ENCODE results near the gene TSACC. TPM values are rescaled to one million over a fixed set of nuclear protein-coding genes. Genes with fewer than 3 reads are reported as not detected.
A peak's percentile ranks its signal among the peaks of the same experiment; 100 is the strongest.
"Not testable (repeated sequence)": the region's sequence is repeated elsewhere in the genome, so short reads cannot be mapped to it uniquely, and the experiment has no call there.

TSACC gene
- total and polyA plus RNA-seq, 4 donors, result 0.29 to 0.45 TPM; not detected in 2

DNA sequence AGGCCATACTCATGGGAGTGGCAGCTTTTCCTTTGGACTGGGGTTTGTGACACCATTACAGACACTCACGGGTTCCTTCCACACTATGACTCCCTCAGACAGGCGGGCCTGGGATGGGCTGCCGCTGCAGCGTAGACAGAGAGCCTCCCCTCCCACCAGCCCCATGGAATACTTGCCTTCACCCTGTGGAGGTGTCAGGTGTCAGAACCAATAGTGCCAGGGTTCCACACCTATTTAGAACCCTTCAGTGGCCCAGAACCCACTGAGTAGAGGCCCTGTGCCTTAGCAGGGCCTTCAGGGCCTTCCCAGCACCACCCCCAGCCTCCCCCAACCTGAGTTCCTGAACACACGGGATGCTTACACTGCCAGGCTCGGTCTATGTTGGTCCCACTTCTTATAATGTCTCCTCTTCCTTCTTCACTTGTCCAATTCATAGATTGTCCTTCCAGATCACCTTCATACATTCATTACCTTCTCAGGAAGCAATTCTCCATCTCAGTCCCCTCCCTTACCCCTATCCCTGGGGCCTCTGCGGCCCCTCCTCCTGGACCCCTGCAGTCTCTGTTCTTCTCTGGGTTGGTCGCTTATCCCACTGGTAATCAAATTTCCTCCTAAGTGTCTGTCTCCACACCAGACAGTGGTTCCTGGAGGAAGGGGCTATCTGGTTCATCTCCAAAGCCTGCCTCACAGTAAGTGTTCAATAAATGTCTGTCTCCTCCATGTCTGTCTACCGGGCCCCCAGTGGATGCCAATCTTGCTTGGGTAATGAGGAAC, 29.2 kb downstream of the TSACC start:
- no peak for ATAC-seq (ENCODE audit: insufficient read depth, low FRiP score)
- no peak overlapping the region for H3K4me3 ChIP-seq

DNA sequence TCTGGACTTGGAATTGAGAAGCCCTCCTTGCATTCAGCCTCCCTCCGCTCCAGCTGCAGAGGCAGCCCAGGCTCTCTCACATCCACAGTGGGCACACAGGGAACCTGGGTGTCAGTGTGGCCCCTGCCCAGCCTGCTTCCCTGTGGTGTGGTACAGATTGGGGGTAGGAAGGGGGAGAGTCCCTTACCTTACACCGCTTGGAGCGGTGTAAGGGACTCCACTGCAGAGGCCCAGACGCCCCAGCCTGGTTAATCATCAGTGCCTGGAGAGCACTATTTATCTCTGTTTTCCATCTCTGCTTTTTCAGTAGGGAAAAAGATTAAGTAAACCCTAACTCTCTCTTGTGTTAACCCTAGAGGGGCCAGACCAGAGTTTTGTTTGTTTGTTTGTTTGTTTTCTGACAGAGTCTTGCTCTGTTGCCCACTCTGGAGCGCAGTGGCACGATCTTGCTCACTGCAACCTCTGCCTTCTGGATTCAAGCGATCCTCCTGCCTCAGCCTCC, 29.9 kb downstream of the TSACC start:
- no peak overlapping the region for H3K9ac ChIP-seq (ENCODE audit: insufficient read depth in 1 of 2, low read length in 2 of 2)
- no peaks in the 10 kb centered on the region for H3K9me3 ChIP-seq (ENCODE audit: control insufficient read depth in 4 of 4, insufficient read depth in 3 of 4, low read length in 3 of 4)
- 85 to 89% methylated on average over 7 of the region's 7 CpGs for WGBS, 2 donors
- no peak overlapping the region for H3K27ac ChIP-seq (ENCODE audit: low read depth in 1 of 2, low read length in 1 of 2)
- DNase-seq (peak in 1 of 3 donors; percentile 58), ATAC-seq (ENCODE audit: insufficient read depth, low FRiP score) (no peak)
- H3K4me3 ChIP-seq, result no peak overlapping the region
- no peaks in the 10 kb centered on the region for H3K36me3 ChIP-seq (ENCODE audit: control insufficient read depth in 4 of 4, insufficient read depth in 4 of 4, low read length in 4 of 4)
- TF ChIP-seq, protein P1, sequence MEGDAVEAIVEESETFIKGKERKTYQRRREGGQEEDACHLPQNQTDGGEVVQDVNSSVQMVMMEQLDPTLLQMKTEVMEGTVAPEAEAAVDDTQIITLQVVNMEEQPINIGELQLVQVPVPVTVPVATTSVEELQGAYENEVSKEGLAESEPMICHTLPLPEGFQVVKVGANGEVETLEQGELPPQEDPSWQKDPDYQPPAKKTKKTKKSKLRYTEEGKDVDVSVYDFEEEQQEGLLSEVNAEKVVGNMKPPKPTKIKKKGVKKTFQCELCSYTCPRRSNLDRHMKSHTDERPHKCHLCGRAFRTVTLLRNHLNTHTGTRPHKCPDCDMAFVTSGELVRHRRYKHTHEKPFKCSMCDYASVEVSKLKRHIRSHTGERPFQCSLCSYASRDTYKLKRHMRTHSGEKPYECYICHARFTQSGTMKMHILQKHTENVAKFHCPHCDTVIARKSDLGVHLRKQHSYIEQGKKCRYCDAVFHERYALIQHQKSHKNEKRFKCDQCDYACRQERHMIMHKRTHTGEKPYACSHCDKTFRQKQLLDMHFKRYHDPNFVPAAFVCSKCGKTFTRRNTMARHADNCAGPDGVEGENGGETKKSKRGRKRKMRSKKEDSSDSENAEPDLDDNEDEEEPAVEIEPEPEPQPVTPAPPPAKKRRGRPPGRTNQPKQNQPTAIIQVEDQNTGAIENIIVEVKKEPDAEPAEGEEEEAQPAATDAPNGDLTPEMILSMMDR (IDR thresholded peaks at IDR 0.05; ENCODE audit: control extremely low read depth, extremely low read depth), result no peak
- peaks cover 0 to 5% (median 0%) of the 10 kb centered on the region in 3 donors for H3K27me3 ChIP-seq (ENCODE audit: control insufficient read depth in 3 of 3, insufficient read depth in 3 of 3, low read length in 2 of 3)
- H3K4me1 ChIP-seq (ENCODE audit: control insufficient read depth in 5 of 5, insufficient read depth in 5 of 5, low read length in 5 of 5), result peaks cover 0 to 19% (median 5%) of the 10 kb centered on the region in 5 donors

More for the DNA sequence above, 29.2 kb downstream of the TSACC start:
- WGBS, 2 donors, result 82 to 83% methylated on average over 9 of the region's 9 CpGs
- DNase-seq, result no peak
- H3K9me3 ChIP-seq (ENCODE audit: control insufficient read depth in 4 of 4, insufficient read depth in 3 of 4, low read length in 3 of 4), result no peaks in the 10 kb centered on the region
- H3K4me1 ChIP-seq (ENCODE audit: control insufficient read depth in 5 of 5, insufficient read depth in 5 of 5, low read length in 5 of 5), result peaks cover 0 to 19% (median 5%) of the 10 kb centered on the region in 5 donors
- no peak overlapping the region for H3K27ac ChIP-seq (ENCODE audit: low read depth in 1 of 2, low read length in 1 of 2)
- no peak overlapping the region for H3K9ac ChIP-seq (ENCODE audit: insufficient read depth in 1 of 2, low read length in 2 of 2)
- peaks cover 0 to 5% (median 0%) of the 10 kb centered on the region in 3 donors for H3K27me3 ChIP-seq (ENCODE audit: control insufficient read depth in 3 of 3, insufficient read depth in 3 of 3, low read length in 2 of 3)
- H3K36me3 ChIP-seq (ENCODE audit: control insufficient read depth in 4 of 4, insufficient read depth in 4 of 4, low read length in 4 of 4), result no peaks in the 10 kb centered on the region
- TF ChIP-seq, protein P1 (IDR thresholded peaks at IDR 0.05; ENCODE audit: control extremely low read depth, extremely low read depth), result no peak

- Histone ChIP-seq H3K27ac (ENCODE audit: low read depth in 1 of 2, low read length in 1 of 2) (no peak within 1 kb of the TSS), H3K9ac (ENCODE audit: insufficient read depth in 1 of 2, low read length in 2 of 2) (peak within 1 kb of the TSS in 1 of 2 donors; percentile 28), H3K9me3 (ENCODE audit: control insufficient read depth in 4 of 4, insufficient read depth in 3 of 4, low read length in 3 of 4) (no peaks in the 10 kb centered on the region), H3K4me3 (no peak within 1 kb of the TSS), H3K4me1 (ENCODE audit: control insufficient read depth in 5 of 5, insufficient read depth in 5 of 5, low read length in 5 of 5) (peaks cover 0 to 19% (median 5%) of the 10 kb centered on the region in 5 donors), H3K27me3 (ENCODE audit: control insufficient read depth in 3 of 3, insufficient read depth in 3 of 3, low read length in 2 of 3) (peaks cover 0 to 5% (median 0%) of the 10 kb centered on the region in 3 donors), H3K36me3 (ENCODE audit: control insufficient read depth in 4 of 4, insufficient read depth in 4 of 4, low read length in 4 of 4) (no peaks in the 10 kb centered on the region)
- WGBS, 2 donors, result 11 to 12% methylated on average over 48 of the region's 48 CpGs
- DNase-seq, result peak; percentile 26 to 66 (median 57)
- TF ChIP-seq, protein P1 (IDR thresholded peaks at IDR 0.05; ENCODE audit: control extremely low read depth, extremely low read depth), result no peak
- peak; percentile 49 for ATAC-seq (ENCODE audit: insufficient read depth, low FRiP score)
Observed at GRCh38 chr1:156368889-156369684, 30.8 kb downstream of the TSACC start, which contains the start of gene RHBG. TSS of gene RHBG (plus strand) at chr1:156369211. CDS start at chr1:156369250, 39 bp downstream.

GRCh38 chr1:156369685-156370286, 31.5 kb downstream of the TSACC start:
- H3K27ac ChIP-seq (ENCODE audit: low read depth in 1 of 2, low read length in 1 of 2); H3K9ac ChIP-seq (ENCODE audit: insufficient read depth in 1 of 2, low read length in 2 of 2); H3K9me3 ChIP-seq (ENCODE audit: control insufficient read depth in 4 of 4, insufficient read depth in 3 of 4, low read length in 3 of 4); H3K36me3 ChIP-seq (ENCODE audit: control insufficient read depth in 4 of 4, insufficient read depth in 4 of 4, low read length in 4 of 4); H3K27me3 ChIP-seq (ENCODE audit: control insufficient read depth in 3 of 3, insufficient read depth in 3 of 3, low read length in 2 of 3); H3K4me3 ChIP-seq; ATAC-seq (ENCODE audit: insufficient read depth, low FRiP score); DNase-seq: not testable (repeated sequence)
- 94 to 95% methylated on average over 10 of the region's 10 CpGs for WGBS, 2 donors
- peaks cover 0 to 19% (median 5%) of the 10 kb centered on the region in 5 donors for H3K4me1 ChIP-seq (ENCODE audit: control insufficient read depth in 5 of 5, insufficient read depth in 5 of 5, low read length in 5 of 5)

All from lung (tissue), 12 donors.